Transverse colon (tissue), 4 donors: Measurements from ENCODE around the gene UBXN10. TPM values are rescaled to one million over a fixed set of nuclear protein-coding genes. Genes with fewer than 3 reads are reported as not detected.

Source experiments
- DNase-seq: peaks from one replicate; pipeline ENCODE4 v3.0.0-alpha.2; 2019
- H3K27ac ChIP-seq, 4 donors: fragments of 200-600 bp; sonication (generic); 2 replicates each; pipeline ENCODE4 v1.5.1; 2016 to 2018; ENCODE audit warnings: inconsistent platforms in 4 of 4
- H3K27me3 ChIP-seq: fragments of 200-600 bp; sonication (generic); 2 replicates; pipeline ENCODE4 v1.5.1; 2017; ENCODE audit warnings: inconsistent platforms
- H3K36me3 ChIP-seq, 4 donors: fragments of 200-600 bp; sonication (generic); 2 replicates each; pipeline ENCODE4 v1.5.1; 2017 to 2019; ENCODE audit warnings: inconsistent platforms in 4 of 4
- H3K4me1 ChIP-seq, 4 donors: fragments of 200-600 bp; sonication (generic); 2 replicates each; pipeline ENCODE4 v1.5.1; 2017 to 2020; ENCODE audit warnings: inconsistent platforms in 4 of 4
- H3K4me3 ChIP-seq, 4 donors: fragments of 200-600 bp; sonication (generic); 1 replicate in 1 of 4; 2 replicates in 3 of 4; pipeline versions ENCODE4 v1.5.1 to v1.6.1; 2017 to 2019; ENCODE audit warnings: inconsistent platforms in 4 of 4
- H3K9me3 ChIP-seq, 2 donors: fragments of 200-600 bp; sonication (generic); 2 replicates each; pipeline ENCODE4 v1.5.1; 2017 to 2019; ENCODE audit warnings: inconsistent platforms in 2 of 2
- CTCF ChIP-seq, 5 experiments: fragments of 200-600 bp in 3 of 5; fragments of 450-650 bp in 2 of 5; sonication (generic) in 3 of 5; IDR thresholded peaks; 1 replicate in 2 of 5; 2 replicates in 3 of 5; pipeline ENCODE4 v1.5.1; 2016 to 2017; ENCODE audit warnings: antibody characterized with exemption in 5 of 5, inconsistent platforms in 3 of 5, mild to moderate bottlenecking in 2 of 5, moderate library complexity in 1 of 5
- EP300 ChIP-seq: sonication (generic); formaldehyde crosslinking; IDR thresholded peaks from one replicate; pipeline ENCODE4 v1.6.1; 2017; ENCODE audit warnings: antibody characterized with exemption, low read depth
- POLR2A ChIP-seq: fragments of 450-650 bp; IDR thresholded peaks from one replicate; pipeline ENCODE4 v1.6.1; 2016; ENCODE audit warnings: antibody characterized with exemption, mild to moderate bottlenecking, moderate library complexity
- POLR2AphosphoS5 ChIP-seq, 3 donors: sonication (generic); formaldehyde crosslinking; IDR thresholded peaks; one replicate each; pipeline ENCODE4 v1.6.1; 2016; ENCODE audit warnings: antibody characterized with exemption in 3 of 3
- WGBS, 2 donors: methylation state at CpG; one replicate each; pipeline ENCODE4 v1.1.5; 2018; ENCODE audit warnings: low coverage in 1 of 2; 5-methylcytosine and 5-hydroxymethylcytosine counted together
- in situ Hi-C, 4 donors: fragments of 200-750 bp; cut with MboI; loops; one replicate each; pipeline versions ENCODE4 v1.15.0 to v1.15.1; 2017; ENCODE audit warnings: low sequenced_read_pairs in 3 of 4, low pct_ligation_motif_present in 1 of 4, low pct_unique_long_range_greater_than_20kb in 1 of 4
- intact Hi-C: fragments of 100-400 bp; cut with DNase I; formaldehyde crosslinking; loops from one replicate; pipeline ENCODE4 v1.15.1; 2023; ENCODE audit warnings: low total_unique reads
- total RNA-seq, 4 donors: library from RNA; depleted of rRNA; stranded (reverse); fragments of >200 nt; gene quantifications; one replicate each; pipeline ENCODE4 v1.1.0, GENCODE V29; 2016

UBXN10 gene
- total RNA-seq, 4 donors from 2014 or later: 4.3 to 15.3 (median 5.8) TPM

GRCh38 chr1:20153000-20153418 lies 32.9 kb upstream of the UBXN10 start:
- TF ChIP-seq EP300 (no peak), POLR2A (no peak), POLR2AphosphoS5 (IDR thresholded peaks at IDR 0.05) (no peak), CTCF (IDR thresholded peaks at IDR 0.05) (no peak)
- Histone ChIP-seq H3K27ac (peak overlapping the region; percentile 19 to 59 (median 37)), H3K4me3 (no peak overlapping the region), H3K9me3 (no peaks in the 10 kb centered on the region), H3K36me3 (no peaks in the 10 kb centered on the region), H3K27me3 (no peaks in the 10 kb centered on the region), H3K4me1 (peaks cover 0 to 18% (median 12%) of the 10 kb centered on the region in 4 donors)
- no peak for DNase-seq
- intact Hi-C loops: loop anchor here (2.0 to 5.0 kb wide), 2 partner anchors 178 to 236 kb away; no protein-coding TSS in a partner anchor
- 63% methylated on average over 6 of the region's 6 CpGs; no CpG with 5 or more reads in 1 of the 2 donors for WGBS, 2 donors
- in situ Hi-C loops: loop anchor here (5.0 to 25.0 kb wide), 3 partner anchors 236 to 241 kb away; partner anchors contain the start of gene PLA2G2E (in 1 of the 4)

- TF ChIP-seq POLR2A (no peak), POLR2AphosphoS5 (IDR thresholded peaks at IDR 0.05) (no peak), CTCF (IDR thresholded peaks at IDR 0.05) (no peak), EP300 (no peak)
- intact Hi-C loops: loop anchor here (5.0 kb wide), 1 partner anchor 237 kb away; no protein-coding TSS in a partner anchor
- Histone ChIP-seq H3K27me3 (no peaks in the 10 kb centered on the region), H3K27ac (peak overlapping the region in 1 of 4 donors; percentile 0), H3K9me3 (peaks cover 0 to 11% of the 10 kb centered on the region in 2 donors), H3K36me3 (no peaks in the 10 kb centered on the region), H3K4me1 (peaks cover 0 to 18% (median 12%) of the 10 kb centered on the region in 4 donors), H3K4me3 (no peak overlapping the region)
- in situ Hi-C loops: loop anchor here (5.0 to 25.0 kb wide), 3 partner anchors 237 to 242 kb away; partner anchors contain the start of gene PLA2G2E (in 1 of the 4)
- WGBS, 2 donors: 81 to 87% methylated on average over 6 to 18 of the region's 18 CpGs
- no peak for DNase-seq
Observed at GRCh38 chr1:20154301-20154831, 31.5 kb upstream of the UBXN10 start.

GRCh38 chr1:20158358-20159070 lies 27.4 kb upstream of the UBXN10 start:
- WGBS, 2 donors: 83 to 92% methylated on average over 2 to 7 of the region's 7 CpGs
- in situ Hi-C loops: loop anchor here in 3 of 4 donors (10.0 to 25.0 kb wide), 2 partner anchors 244 to 246 kb away; partner anchors contain the start of gene PLA2G2E (in 1 of the 3)
- peaks cover 0 to 4% (median 2%) of the 10 kb centered on the region in 4 donors for H3K4me1 ChIP-seq
- H3K36me3 ChIP-seq: no peaks in the 10 kb centered on the region
- H3K27me3 ChIP-seq: no peaks in the 10 kb centered on the region
- no peak for DNase-seq
- no peak for TF ChIP-seq POLR2A
- no peak for TF ChIP-seq POLR2AphosphoS5 (IDR thresholded peaks at IDR 0.05)
- no peak for TF ChIP-seq CTCF (IDR thresholded peaks at IDR 0.05)
- TF ChIP-seq EP300: no peak
- intact Hi-C loops: no loop called here
- no peak overlapping the region for H3K27ac ChIP-seq
- no peak overlapping the region for H3K4me3 ChIP-seq
- H3K9me3 ChIP-seq: peaks cover 16 to 30% of the 10 kb centered on the region in 2 donors

- intact Hi-C loops (no loop called here), in situ Hi-C loops (loop anchor here in 1 of 4 donors (25.0 kb wide), 1 partner anchor 248 kb away; the partner anchor contains the start of gene PLA2G2E)
- 55% methylated on average over 1 of the region's 1 CpG; no CpG with 5 or more reads in 1 of the 2 donors for WGBS, 2 donors
- peaks cover 16 to 30% of the 10 kb centered on the region in 2 donors for H3K9me3 ChIP-seq
- H3K27me3 ChIP-seq: no peaks in the 10 kb centered on the region
- H3K27ac ChIP-seq: no peak overlapping the region
- no peaks in the 10 kb centered on the region for H3K36me3 ChIP-seq
- DNase-seq: no peak
- H3K4me3 ChIP-seq: no peak overlapping the region
- peaks cover 0 to 2% (median 0%) of the 10 kb centered on the region in 4 donors for H3K4me1 ChIP-seq
- TF ChIP-seq EP300 (no peak), POLR2AphosphoS5 (IDR thresholded peaks at IDR 0.05) (no peak), POLR2A (no peak), CTCF (IDR thresholded peaks at IDR 0.05) (no peak)
Observed at GRCh38 chr1:20160034-20160433, 25.9 kb upstream of the UBXN10 start.
